Keratinocyte (primary cell): Measurements from ENCODE around the gene CYP27A1. TPM values are rescaled to one million over a fixed set of nuclear protein-coding genes. Genes with fewer than 3 reads are reported as not detected.
A peak's percentile ranks its signal among the peaks of the same experiment; 100 is the strongest.

ENCODE experiments used
- DNase-seq: peaks from one replicate; pipeline ENCODE4 v3.0.0-alpha.2; 2011; ENCODE audit warnings: low read depth, missing footprints, low spot score
- FAIRE-seq: peaks from 2 replicates; lab custom pipeline; 2011; peaks lifted over from hg19 to GRCh38; lab: Jason Lieb, UNC
- H2AFZ ChIP-seq: 2 replicates; pipeline ENCODE4 v1.6.0; 2012; ENCODE audit warnings: low read length, control low read depth, inconsistent platforms; ENCODE audit not compliant: control insufficient read depth
- H3K27ac ChIP-seq: 2 replicates; pipeline ENCODE4 v1.5.1; 2011; ENCODE audit warnings: low read length; ENCODE audit not compliant: control insufficient read depth, insufficient read depth
- H3K27me3 ChIP-seq: 3 replicates; pipeline ENCODE4 v1.6.0; 2011; ENCODE audit warnings: low read length; ENCODE audit not compliant: control insufficient read depth, insufficient read depth; ENCODE audit errors: extremely low read depth
- H3K36me3 ChIP-seq, 2 experiments: 2 replicates in 1 of 2; 3 replicates in 1 of 2; pipeline ENCODE4 v1.5.1; 2011; ENCODE audit warnings: low read length in 2 of 2, mild to moderate bottlenecking in 1 of 2; ENCODE audit not compliant: control insufficient read depth in 2 of 2, insufficient read depth in 2 of 2; ENCODE audit errors: extremely low read depth in 1 of 2
- H3K4me1 ChIP-seq: 3 replicates; pipeline ENCODE4 v1.5.1; 2011; ENCODE audit warnings: low read length; ENCODE audit not compliant: control insufficient read depth, insufficient read depth; ENCODE audit errors: extremely low read depth
- H3K4me2 ChIP-seq: 3 replicates; pipeline ENCODE4 v1.6.0; 2011; ENCODE audit warnings: low read depth, low read length; ENCODE audit not compliant: control insufficient read depth, insufficient read depth; ENCODE audit errors: extremely low read depth
- H3K4me3 ChIP-seq, 3 experiments: fragments of 200-600 bp in 1 of 3; sonication (generic) in 1 of 3; 2 replicates in 2 of 3; 3 replicates in 1 of 3; pipeline ENCODE4 v1.5.1; 2011 to 2016; ENCODE audit warnings: low read length in 3 of 3, mild to moderate bottlenecking in 3 of 3, control low read depth in 2 of 3, inconsistent platforms in 1 of 3, low read depth in 1 of 3, mixed read lengths in 1 of 3, mixed run types in 1 of 3, moderate library complexity in 1 of 3; ENCODE audit not compliant: control insufficient read depth in 2 of 3, insufficient read depth in 2 of 3; ENCODE audit errors: extremely low read depth in 1 of 3
- H3K79me2 ChIP-seq: 2 replicates; pipeline ENCODE4 v1.6.0; 2012; ENCODE audit warnings: low read length; ENCODE audit not compliant: control insufficient read depth, insufficient read depth
- H3K9ac ChIP-seq: 3 replicates; pipeline ENCODE4 v1.6.0; 2011; ENCODE audit warnings: low read length; ENCODE audit not compliant: control insufficient read depth, insufficient read depth; ENCODE audit errors: extremely low read depth
- H3K9me1 ChIP-seq: 3 replicates; pipeline ENCODE4 v1.6.0; 2011; ENCODE audit warnings: low read length; ENCODE audit not compliant: control insufficient read depth, insufficient read depth; ENCODE audit errors: extremely low read depth
- H3K9me3 ChIP-seq: 2 replicates; pipeline ENCODE4 v1.5.1; 2012; ENCODE audit warnings: low read depth, low read length; ENCODE audit not compliant: control insufficient read depth
- H4K20me1 ChIP-seq: 3 replicates; pipeline ENCODE4 v1.6.0; 2011; ENCODE audit warnings: low read length; ENCODE audit not compliant: control insufficient read depth, insufficient read depth; ENCODE audit errors: extremely low read depth
- CTCF ChIP-seq, 3 experiments: IDR thresholded peaks in 1 of 3; conservative IDR thresholded peaks in 1 of 3; optimal IDR thresholded peaks in 1 of 3; 2 replicates in 2 of 3; 3 replicates in 1 of 3; pipeline versions ENCODE3 to v1.5.1; 2011; ENCODE audit warnings: low read length in 3 of 3, mild to moderate bottlenecking in 3 of 3, moderate library complexity in 2 of 3, control low read depth in 1 of 3, inconsistent platforms in 1 of 3; ENCODE audit not compliant: insufficient read depth in 2 of 3; ENCODE audit errors: extremely low read depth in 1 of 3
- EZH2 ChIP-seq: IDR thresholded peaks from one replicate; pipeline ENCODE4 v1.6.1; 2012; ENCODE audit warnings: inconsistent platforms, mild to moderate bottlenecking, low read length, moderate library complexity
- dilution Hi-C: fragments of 300-500 bp; cut with MboI; formaldehyde crosslinking; loops from one replicate; pipeline ENCODE4 v1.7.0; 2020; ENCODE audit warnings: low sequenced_read_pairs; ENCODE audit not compliant: extremely low pct_ligation_motif_present
- polyA plus RNA-seq, 5 experiments: library from polyadenylated mRNA; depleted of rRNA in 3 of 5; stranded (reverse) in 3 of 5; stranded (forward) in 1 of 5; unstranded in 1 of 5; fragments of >200 nt; gene quantifications; 1 replicate in 1 of 5; 2 replicates in 3 of 5; 3 replicates in 1 of 5; pipeline versions ENCODE4 v1.2.1 to v1.2.3, GENCODE V29; 2011 to 2012; ENCODE audit warnings: missing spikeins in 2 of 5, low read depth in 1 of 5, low replicate concordance in 1 of 5

The CYP27A1 gene
- polyA plus RNA-seq, 1 donor (not counting 4 experiments of a cell fraction or from before 2014, with no cell fraction given), result 0.12 TPM

GRCh38 chr2:218859988-218860831 lies 78.3 kb downstream of the CYP27A1 start:
- DNase-seq, result no peak
- FAIRE-seq, result no peak
- no peaks in the 10 kb centered on the region for H3K36me3 ChIP-seq
- H3K9me1 ChIP-seq, result no peaks in the 10 kb centered on the region
- H4K20me1 ChIP-seq, result no peaks in the 10 kb centered on the region
- H3K9ac ChIP-seq, result peak overlapping the region; percentile 2
- H3K79me2 ChIP-seq, result no peaks in the 10 kb centered on the region
- H3K27me3 ChIP-seq, result peaks cover 63% of the 10 kb centered on the region
- no peaks in the 10 kb centered on the region for H3K9me3 ChIP-seq
- peak overlapping the region; percentile 22 to 54 (median 46) for H3K4me3 ChIP-seq
- H3K4me2 ChIP-seq, result peak overlapping the region; percentile 73
- no peak overlapping the region for H2AFZ ChIP-seq
- dilution Hi-C loops, result no loop called here
- TF ChIP-seq CTCF (optimal IDR thresholded peaks at IDR 0.05 in 1 of 3, IDR thresholded peaks at IDR 0.05 in 1 of 3, conservative IDR thresholded peaks at IDR 0.05 in 1 of 3; ENCODE audit: extremely low read depth in 1 of 3, insufficient read depth in 2 of 3, low read length in 3 of 3) (no peak), EZH2 (peak; percentile 99)
- peaks cover 10% of the 10 kb centered on the region for H3K4me1 ChIP-seq
- H3K27ac ChIP-seq, result no peak overlapping the region

DNA sequence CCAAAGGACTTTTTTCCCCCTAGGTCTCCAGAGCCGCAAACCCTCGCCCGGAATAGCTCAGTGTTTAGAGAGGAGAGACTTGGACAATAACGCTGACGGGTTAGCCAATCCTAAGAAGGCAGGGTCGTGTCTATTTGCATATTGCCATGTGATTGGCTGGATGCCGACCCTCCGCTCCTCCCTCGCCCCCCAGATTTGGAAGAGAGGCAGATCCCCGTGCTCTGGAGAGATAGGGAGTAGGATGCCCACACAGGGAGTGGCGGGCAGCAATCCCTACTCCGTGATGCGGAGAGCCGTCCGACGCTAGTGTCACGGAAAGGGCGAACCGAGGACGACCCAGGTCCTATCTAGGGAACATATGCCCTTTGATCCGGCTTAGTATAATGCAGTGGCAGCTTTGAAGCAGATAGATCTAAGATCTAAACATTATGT lies 79.0 kb downstream of the CYP27A1 start:
- H3K9me3 ChIP-seq, result no peaks in the 10 kb centered on the region
- H3K4me3 ChIP-seq, result peak overlapping the region in 1 of 3 experiments; percentile 12
- H2AFZ ChIP-seq, result no peak overlapping the region
- peaks cover 58% of the 10 kb centered on the region for H3K27me3 ChIP-seq
- H3K4me2 ChIP-seq, result peak overlapping the region; percentile 60
- H3K36me3 ChIP-seq, result no peaks in the 10 kb centered on the region
- no peaks in the 10 kb centered on the region for H3K79me2 ChIP-seq
- no peak overlapping the region for H3K27ac ChIP-seq
- dilution Hi-C loops, result no loop called here
- no peak overlapping the region for H3K9ac ChIP-seq
- H4K20me1 ChIP-seq, result no peaks in the 10 kb centered on the region
- TF ChIP-seq EZH2 (peak; percentile 60), CTCF (optimal IDR thresholded peaks at IDR 0.05 in 1 of 3, IDR thresholded peaks at IDR 0.05 in 1 of 3, conservative IDR thresholded peaks at IDR 0.05 in 1 of 3; ENCODE audit: extremely low read depth in 1 of 3, insufficient read depth in 2 of 3, low read length in 3 of 3) (no peak)
- peaks cover 10% of the 10 kb centered on the region for H3K4me1 ChIP-seq
- FAIRE-seq, result peak; percentile 61
- H3K9me1 ChIP-seq, result no peaks in the 10 kb centered on the region
- DNase-seq, result no peak
